NCI-H460 (cell line): ENCODE measurements around the gene SH3GL3. TPM values are rescaled to one million over a fixed set of nuclear protein-coding genes. Genes with fewer than 3 reads are reported as not detected.

Experiments used
- DNase-seq: peaks from one replicate; pipeline ENCODE4 v3.0.0-alpha.2; 2016; ENCODE audit warnings: low read depth; ENCODE audit errors: extremely low read depth
- total RNA-seq: library from RNA; depleted of rRNA; stranded (reverse); fragments of >200 nt; shearing (Covaris generic); gene quantifications from 2 replicates; pipeline ENCODE4 v1.2.3, GENCODE V29; 2014

Gene SH3GL3
- total RNA-seq, 1 experiment from 2014 or later, result 0.37 TPM

GRCh38 chr15:83605111-83605945, 158.2 kb downstream of the SH3GL3 start:
- no peak for DNase-seq

DNA sequence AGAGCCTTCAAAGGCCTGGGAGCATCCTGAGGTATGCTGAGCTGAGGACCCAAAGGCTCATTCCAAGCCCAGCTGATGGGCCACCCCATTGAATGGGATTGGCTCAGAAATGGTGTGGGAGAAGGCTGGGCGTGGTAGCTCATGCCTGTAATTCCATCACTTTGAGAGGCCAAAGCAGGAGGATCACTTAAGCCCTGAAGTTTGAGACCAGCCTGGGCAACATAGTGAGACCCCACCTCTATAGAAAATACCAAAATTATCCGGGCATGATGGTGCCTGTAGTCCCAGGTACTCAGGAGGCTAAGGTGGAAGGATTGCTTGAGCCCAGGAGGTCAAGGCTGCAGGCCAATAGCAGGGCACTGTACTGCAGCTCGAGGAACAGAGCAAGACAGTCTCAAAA, 163.0 kb downstream of the SH3GL3 start:
- no peak for DNase-seq

DNA sequence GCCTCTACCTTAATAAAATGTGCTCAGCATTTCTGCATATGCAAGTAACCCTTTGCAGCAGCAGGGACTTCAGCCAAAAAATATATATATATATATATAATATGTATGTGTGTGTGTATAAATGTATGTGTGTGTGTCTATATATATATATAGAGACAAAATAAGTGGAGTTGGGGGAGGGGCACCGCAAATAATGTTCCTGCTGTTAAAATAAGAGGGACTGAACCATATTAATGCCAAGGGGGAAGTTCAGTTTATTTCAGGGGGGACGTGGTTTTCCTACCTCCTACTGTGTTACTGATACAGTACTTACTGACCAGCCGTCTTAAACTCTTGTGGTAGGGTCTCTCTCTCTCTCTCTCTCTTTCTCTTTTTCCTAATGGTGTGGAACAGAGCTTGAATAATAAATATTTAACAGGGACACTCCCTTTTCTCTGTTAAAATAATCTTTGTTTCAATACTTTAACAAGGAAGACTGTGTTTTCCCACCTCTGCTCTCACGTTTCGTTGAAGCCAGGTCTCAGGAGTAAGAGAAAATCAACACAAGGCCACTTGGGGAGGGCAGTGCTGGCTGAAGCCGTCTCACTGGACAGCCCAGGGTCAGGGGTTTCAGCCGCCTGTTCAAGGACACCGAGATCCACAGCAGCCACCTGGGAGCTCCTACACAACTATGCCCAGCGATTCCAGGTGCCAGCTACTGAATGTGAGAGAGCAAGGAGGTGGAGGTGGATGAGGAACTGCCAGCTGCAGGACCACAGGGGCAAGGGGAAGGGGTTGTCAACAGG, 164.0 kb downstream of the SH3GL3 start:
- DNase-seq, result no peak

DNA sequence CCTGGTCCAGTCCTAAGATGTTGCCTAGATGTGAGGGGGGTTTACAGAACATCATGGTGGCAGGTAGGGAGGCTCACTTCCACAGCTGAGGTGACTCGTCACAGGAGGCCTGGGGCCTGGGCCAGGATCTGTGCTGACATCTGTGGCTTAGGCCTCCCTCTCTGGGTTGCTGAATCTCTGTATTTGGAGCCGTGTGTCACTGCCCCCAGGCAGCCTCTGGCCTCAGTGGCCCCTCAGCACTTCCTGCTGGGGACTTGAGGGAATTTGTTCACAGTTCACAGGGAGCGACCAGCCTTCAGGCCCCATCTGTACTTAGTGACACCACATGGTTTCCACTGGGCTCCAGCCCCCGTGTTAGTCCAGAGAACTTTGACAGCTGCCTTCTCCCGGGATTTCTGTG, 165.1 kb downstream of the SH3GL3 start:
- DNase-seq, result no peak

DNA sequence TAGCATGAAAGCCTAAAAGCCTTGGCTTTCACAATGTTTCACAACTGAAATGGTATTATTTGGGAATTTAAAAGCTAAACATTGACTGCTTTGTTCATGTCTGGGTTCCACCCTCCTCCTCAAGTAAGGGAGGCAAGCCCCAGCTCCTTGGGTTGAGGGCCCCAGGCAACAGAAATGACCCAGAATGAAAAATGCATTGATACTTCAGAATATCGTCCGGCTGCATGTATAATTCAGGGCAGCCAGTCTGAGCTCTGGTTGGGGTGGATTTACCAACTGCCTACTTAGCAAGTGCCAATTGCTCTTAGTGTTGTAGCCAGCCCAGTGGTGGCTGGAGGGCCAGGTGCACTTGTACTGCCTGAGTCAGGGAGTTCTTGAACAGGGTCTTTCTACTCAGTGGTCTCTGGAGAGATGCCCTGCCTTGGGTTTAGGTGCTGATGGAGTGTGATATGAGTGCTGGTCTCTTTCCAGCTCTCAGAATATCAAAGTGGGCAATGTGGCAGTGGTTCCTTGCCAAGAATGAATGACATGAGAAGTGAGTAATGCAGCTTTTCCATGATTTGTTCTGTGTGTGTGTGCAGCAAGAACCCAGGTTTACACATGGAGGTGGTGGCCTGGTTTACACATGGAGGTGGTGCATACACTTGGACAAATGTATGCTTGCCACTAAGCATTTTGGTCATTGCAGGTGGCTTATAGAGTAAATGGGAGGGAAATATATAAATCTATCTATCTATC, 165.9 kb downstream of the SH3GL3 start:
- DNase-seq, result no peak

DNA sequence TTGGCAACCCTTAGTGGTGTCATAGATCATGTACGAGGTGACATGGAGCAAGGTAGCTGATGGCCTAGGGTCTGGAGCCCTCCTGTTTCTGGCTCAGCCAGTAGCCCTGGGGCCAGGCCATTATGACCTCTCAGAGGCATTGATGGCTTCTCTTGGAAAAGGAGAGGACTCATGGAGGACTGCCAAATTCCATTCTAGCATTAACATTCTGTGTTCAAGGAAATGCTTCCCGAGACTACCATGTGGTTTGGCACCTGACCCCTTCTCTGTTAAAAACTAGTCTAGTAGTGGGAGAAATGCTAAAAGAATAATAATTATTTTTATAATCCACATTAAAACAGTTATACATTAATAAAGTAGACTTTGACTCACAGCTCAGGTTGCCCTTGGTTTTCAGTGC, 166.6 kb downstream of the SH3GL3 start:
- DNase-seq, result no peak

GRCh38 chr15:83616840-83617239, 169.7 kb downstream of the SH3GL3 start:
- no peak for DNase-seq

DNA sequence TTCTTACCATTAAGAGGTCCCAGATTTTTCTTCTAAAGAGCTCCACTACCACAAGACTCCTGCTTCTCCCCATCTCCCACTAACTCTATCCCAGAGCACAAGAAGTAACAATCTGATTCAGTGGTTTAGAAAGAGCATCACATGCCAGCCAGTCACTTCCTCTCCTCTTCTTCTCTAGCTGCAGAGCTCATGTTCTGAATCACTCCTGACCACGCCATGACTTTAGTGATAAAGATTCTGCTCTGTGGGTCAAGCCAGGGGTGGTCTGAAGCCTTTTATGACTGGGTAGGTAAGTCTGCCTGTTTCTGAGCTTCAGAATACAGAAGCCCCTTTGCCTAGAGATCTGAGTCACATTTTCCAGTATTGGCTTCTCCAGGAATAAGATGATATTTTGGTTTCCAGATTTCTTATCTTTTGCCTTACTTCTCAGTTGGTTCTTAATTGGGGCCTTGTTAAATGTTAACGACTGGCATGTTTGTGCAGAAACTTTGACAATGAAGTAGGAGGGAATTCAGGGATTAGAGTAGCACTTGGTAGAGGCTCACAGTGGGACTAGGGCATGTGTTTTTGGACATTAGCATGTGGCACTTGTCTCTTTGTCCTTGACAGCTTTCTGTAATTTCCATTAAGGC, 179.1 kb downstream of the SH3GL3 start:
- DNase-seq, result no peak

DNA sequence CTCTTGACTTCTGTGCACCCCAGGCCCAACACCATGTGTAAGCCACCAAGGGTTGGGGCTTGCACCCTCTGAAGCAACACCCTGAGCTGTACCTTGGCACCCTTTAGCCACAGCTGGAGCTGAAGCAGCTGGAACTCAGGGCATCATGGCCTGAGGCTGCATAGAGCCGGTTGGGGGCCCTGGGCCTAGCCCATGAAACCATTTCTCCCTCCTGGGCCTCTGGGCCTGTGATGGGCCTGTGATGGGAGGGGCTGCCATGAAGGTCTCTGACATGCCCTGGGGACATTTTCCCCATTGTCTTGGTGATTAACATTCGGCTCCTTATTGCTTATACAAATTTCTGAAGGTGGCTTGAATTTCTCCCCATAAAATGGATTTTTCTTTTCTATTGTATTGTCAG, 184.4 kb downstream of the SH3GL3 start:
- DNase-seq, result no peak

GRCh38 chr15:83643201-83643600, 196.1 kb downstream of the SH3GL3 start:
- no peak for DNase-seq

DNA sequence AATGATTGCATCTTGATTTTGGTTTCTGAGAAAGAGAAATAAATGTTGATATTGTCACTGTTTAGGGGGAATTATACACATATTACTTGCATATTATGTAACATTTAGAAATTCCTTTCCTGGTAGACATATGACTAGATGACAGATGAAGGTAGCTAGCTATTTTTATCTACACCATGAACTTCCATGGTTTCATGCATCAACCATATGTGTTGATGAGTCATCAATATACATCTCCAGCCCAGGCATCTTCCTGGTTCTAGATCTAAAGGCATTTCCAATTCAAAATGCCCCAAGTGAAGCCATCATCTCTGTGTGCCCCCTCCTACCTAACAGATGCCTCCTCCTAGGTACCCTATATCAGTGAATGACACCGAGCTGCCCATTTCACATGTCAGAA, 197.3 kb downstream of the SH3GL3 start:
- DNase-seq, result no peak

- no peak for DNase-seq
These were observed 203.7 kb downstream of the SH3GL3 start for GRCh38 chr15:83650831-83651230.

DNA sequence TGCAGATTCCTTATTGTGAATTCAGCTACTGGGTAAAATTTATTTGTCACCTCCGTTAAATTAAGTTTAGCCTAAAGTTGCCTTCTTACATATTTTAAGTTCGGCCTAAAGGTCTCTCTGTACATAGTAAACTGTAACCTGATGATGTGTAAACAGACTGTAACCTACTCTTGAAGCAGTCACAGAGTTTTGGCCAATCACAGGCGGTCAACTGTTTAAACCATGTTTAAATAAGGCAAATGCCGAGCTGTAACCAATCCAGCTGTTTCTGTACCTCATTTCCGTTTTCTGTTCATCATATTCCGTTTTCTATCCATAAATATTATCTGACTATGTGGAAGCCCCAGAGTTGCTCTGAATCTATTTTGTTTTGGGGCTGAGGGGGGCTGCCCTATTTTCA, 204.4 kb downstream of the SH3GL3 start:
- no peak for DNase-seq

DNA sequence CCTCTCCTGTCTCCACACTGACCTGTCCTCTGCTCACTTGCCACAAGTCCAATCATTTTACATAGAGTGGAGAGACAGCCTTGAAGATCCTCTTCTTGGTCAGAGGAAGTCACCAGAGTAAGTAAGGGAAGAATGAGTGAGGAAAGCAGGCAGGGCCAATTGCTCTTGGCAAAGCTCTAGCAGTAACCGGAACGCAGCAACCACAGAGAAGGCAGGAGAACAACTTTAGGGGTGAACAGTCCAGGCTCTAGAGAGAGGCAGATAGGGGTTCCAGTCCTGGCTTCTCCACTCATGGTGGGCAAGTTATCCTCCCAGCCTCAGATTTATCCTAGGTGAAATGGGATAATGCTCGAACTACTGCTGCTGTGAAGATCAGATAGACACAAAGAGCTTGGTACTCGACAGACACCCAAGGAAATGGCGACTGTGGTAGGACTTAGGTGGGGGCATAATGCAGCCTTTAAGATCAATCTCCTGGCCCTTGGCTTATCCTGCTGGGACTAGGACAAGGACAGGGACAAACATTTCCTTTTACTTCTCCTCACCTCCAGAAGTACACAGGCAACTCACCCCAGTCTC, 205.6 kb downstream of the SH3GL3 start:
- DNase-seq, result no peak

GRCh38 chr15:83653288-83653638, 206.1 kb downstream of the SH3GL3 start:
- DNase-seq, result no peak

- peak; percentile 28 for DNase-seq
These were observed 206.7 kb downstream of the SH3GL3 start, which contains the start of gene ADAMTSL3 for GRCh38 chr15:83653639-83654378. Gene ADAMTSL3, plus strand, starts transcription at chr15:83654123. Its CDS starts 1,639 bp downstream, at chr15:83655762.

GRCh38 chr15:83654379-83655236, 207.5 kb downstream of the SH3GL3 start:
- no peak for DNase-seq

- no peak for DNase-seq
These were observed 208.1 kb downstream of the SH3GL3 start for GRCh38 chr15:83655237-83655616.

DNA sequence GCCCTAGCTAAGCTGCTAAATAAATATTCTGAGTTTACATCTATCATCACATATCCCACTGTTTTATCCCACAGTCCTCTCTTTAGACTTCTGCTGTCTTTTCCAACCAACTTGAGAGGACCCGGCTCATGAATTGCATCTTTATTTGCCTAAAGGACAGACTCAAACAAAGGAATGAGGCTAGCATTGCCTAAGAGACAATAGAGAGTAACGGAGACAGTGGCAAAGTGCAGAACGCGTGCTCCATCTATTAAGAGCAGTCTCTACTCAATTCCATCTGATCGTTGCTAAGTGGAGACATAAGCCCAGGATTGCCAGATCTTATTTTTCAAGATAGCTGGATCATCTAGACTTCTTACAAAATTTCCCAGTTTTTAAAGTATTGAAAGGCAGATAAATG, 209.1 kb downstream of the SH3GL3 start:
- DNase-seq, result no peak
